HCT116 (cell line): ENCODE data around the gene CMTM8. TPM values are rescaled to one million over a fixed set of nuclear protein-coding genes. Genes with fewer than 3 reads are reported as not detected.

Experiments used
- ATAC-seq: fragments of 200-7000 bp; cut with Tn5 transposase; 2 replicates; pipeline ENCODE4 v1.9.1; 2020; ENCODE audit warnings: mild to moderate bottlenecking, moderate library complexity
- BruUV-seq: library from RNA; stranded (reverse); fragments of 400-500 nt; replicated peaks from 2 replicates; lab custom pipeline; 2021; lab: Mats Ljungman, UMichigan
- CTCF ChIA-PET: fragments of 300-600 bp; sonication (Branson Sonifier 250); formaldehyde crosslinking; loops from one replicate; lab custom pipeline; 2021; ENCODE audit warnings: antibody characterized with exemption; lab: Charles Lee
- POLR2A ChIA-PET: fragments of 300-600, 350-600 bp; sonication (Branson Sonifier 250); formaldehyde crosslinking; loops from one replicate; lab custom pipeline; 2021; ENCODE audit warnings: antibody characterized with exemption; lab: Charles Lee
- RAD21 ChIA-PET, 2 experiments: fragments of 300-600 bp; sonication (Branson Sonifier 250); formaldehyde crosslinking; loops; one replicate each; lab custom pipeline; 2023; ENCODE audit warnings: low total read pairs in 2 of 2; ENCODE audit not compliant: uncharacterized antibody in 2 of 2, unreplicated experiment in 2 of 2, low non-redundant PET in 1 of 2; lab: Charles Lee
- DNase-seq: peaks from one replicate; pipeline ENCODE4 v3.0.0-alpha.2; 2010; ENCODE audit warnings: low read depth, low spot score
- H2AFZ ChIP-seq: fragments of 200-600 bp; shearing (Covaris generic), sonication (generic); 2 replicates; pipeline ENCODE4 v1.6.1; 2017; ENCODE audit warnings: low read depth, mixed run types, mixed read lengths, antibody characterized with exemption, low read length; ENCODE audit not compliant: poor library complexity, severe bottlenecking
- H3K27ac ChIP-seq: 2 replicates; pipeline ENCODE4 v1.5.1; 2012; ENCODE audit warnings: low read depth, low read length
- H3K27me3 ChIP-seq: fragments of 200-600 bp; sonication (generic); 2 replicates; pipeline ENCODE4 v1.6.1; 2016; ENCODE audit warnings: mixed run types, low read length, mixed read lengths; ENCODE audit not compliant: insufficient read depth
- H3K36me3 ChIP-seq, 2 experiments: fragments of 200-500 bp in 1 of 2; fragments of 200-600 bp in 1 of 2; sonication (Bioruptor generic) in 1 of 2; sonication (generic) in 1 of 2; 2 replicates each; pipeline versions ENCODE4 v1.5.1 to v1.6.1; 2014 to 2016; ENCODE audit warnings: low read length in 2 of 2, inconsistent platforms in 1 of 2, mixed read lengths in 1 of 2, mixed run types in 1 of 2; ENCODE audit not compliant: insufficient read depth in 2 of 2, control insufficient read depth in 1 of 2
- H3K4me1 ChIP-seq, 2 experiments: fragments of 200-600 bp in 1 of 2; sonication (generic) in 1 of 2; 2 replicates each; pipeline versions ENCODE4 v1.5.1 to v1.6.1; 2012 to 2017; ENCODE audit warnings: low read length in 2 of 2, inconsistent platforms in 1 of 2, mild to moderate bottlenecking in 1 of 2, mixed read lengths in 1 of 2, mixed run types in 1 of 2, moderate library complexity in 1 of 2; ENCODE audit not compliant: insufficient read depth in 2 of 2, control insufficient read depth in 1 of 2
- H3K4me2 ChIP-seq: fragments of 200-600 bp; sonication (generic); 2 replicates; pipeline ENCODE4 v1.6.1; 2017; ENCODE audit warnings: mixed run types, low read length, mixed read lengths
- H3K4me3 ChIP-seq, 2 experiments: fragments of 200-600 bp in 1 of 2; sonication (generic) in 1 of 2; replicated peaks in 1 of 2; 2 replicates each; pipeline ENCODE4 v1.5.1; 2011 to 2016; ENCODE audit warnings: low read length in 2 of 2, control low read depth in 1 of 2, low read depth in 1 of 2, mild to moderate bottlenecking in 1 of 2, mixed read lengths in 1 of 2, mixed run types in 1 of 2
- H3K79me2 ChIP-seq: fragments of 200-600 bp; sonication (generic); 2 replicates; pipeline ENCODE4 v1.6.1; 2017; ENCODE audit warnings: mild to moderate bottlenecking, mixed run types, low read length, moderate library complexity, mixed read lengths; ENCODE audit not compliant: insufficient read depth
- H3K9ac ChIP-seq: fragments of 200-600 bp; sonication (generic); 2 replicates; pipeline ENCODE4 v1.6.1; 2016; ENCODE audit warnings: low read length, mixed read lengths
- H3K9me2 ChIP-seq: fragments of 200-600 bp; sonication (generic), shearing (Covaris generic); 2 replicates; pipeline ENCODE4 v1.6.1; 2017; ENCODE audit warnings: mixed run types, mild to moderate bottlenecking, moderate library complexity; ENCODE audit not compliant: insufficient read depth
- H3K9me3 ChIP-seq, 2 experiments: fragments of 200-500 bp in 1 of 2; fragments of 200-600 bp in 1 of 2; sonication (Bioruptor generic) in 1 of 2; sonication (generic) in 1 of 2; 2 replicates each; pipeline ENCODE4 v1.6.1; 2014 to 2017; ENCODE audit warnings: low read length in 2 of 2, mixed read lengths in 2 of 2, inconsistent platforms in 1 of 2, low read depth in 1 of 2, mild to moderate bottlenecking in 1 of 2, mixed run types in 1 of 2, moderate library complexity in 1 of 2; ENCODE audit not compliant: control insufficient read depth in 1 of 2, insufficient read depth in 1 of 2
- H4K20me1 ChIP-seq: fragments of 200-600 bp; sonication (generic), shearing (Covaris generic); 2 replicates; pipeline ENCODE4 v1.6.1; 2017; ENCODE audit warnings: mixed run types, mild to moderate bottlenecking, moderate library complexity; ENCODE audit not compliant: insufficient read depth
- ATF3 ChIP-seq: IDR thresholded peaks from 2 replicates; pipeline ENCODE4 v1.6.1; 2012
- CBX3 ChIP-seq: IDR thresholded peaks from 2 replicates; pipeline ENCODE4 v1.6.1; 2012; ENCODE audit warnings: low read depth
- ELF1 ChIP-seq: IDR thresholded peaks from 2 replicates; pipeline ENCODE4 v1.6.1; 2012; ENCODE audit warnings: low read depth, borderline replicate concordance
- EZH2phosphoT487 ChIP-seq: fragments of 200-600 bp; IDR thresholded peaks from 2 replicates; pipeline ENCODE4 v1.6.1; 2018; ENCODE audit warnings: antibody characterized with exemption, borderline replicate concordance
- FOSL1 ChIP-seq: IDR thresholded peaks from 2 replicates; pipeline ENCODE4 v1.6.1; 2012; ENCODE audit warnings: low read depth
- POLR2A ChIP-seq: IDR thresholded peaks from 2 replicates; pipeline ENCODE4 v1.7.0; 2011; ENCODE audit warnings: borderline replicate concordance; ENCODE audit not compliant: insufficient read depth, insufficient read length; ENCODE audit errors: extremely low read depth
- POLR2AphosphoS5 ChIP-seq: IDR thresholded peaks from 2 replicates; pipeline ENCODE4 v1.6.1; 2011; ENCODE audit warnings: mild to moderate bottlenecking, low read depth, low read length, moderate library complexity
- SIN3A ChIP-seq: IDR thresholded peaks from 2 replicates; pipeline ENCODE4 v1.6.1; 2012; ENCODE audit warnings: low read depth
- TCF7L2 ChIP-seq: IDR thresholded peaks from 2 replicates; pipeline ENCODE4 v1.7.0; 2011; ENCODE audit warnings: borderline replicate concordance, inconsistent platforms; ENCODE audit not compliant: insufficient read depth, insufficient read length; ENCODE audit errors: extremely low read depth
- YY1 ChIP-seq: IDR thresholded peaks from 2 replicates; pipeline ENCODE4 v1.6.1; 2011; ENCODE audit warnings: low read length, low read depth, moderate library complexity, mild to moderate bottlenecking; ENCODE audit not compliant: insufficient replicate concordance; ENCODE audit errors: extremely low read depth
- ZBTB33 ChIP-seq: IDR thresholded peaks from 2 replicates; pipeline ENCODE4 v1.6.1; 2011; ENCODE audit warnings: mild to moderate bottlenecking, low read length, moderate library complexity; ENCODE audit not compliant: insufficient replicate concordance; ENCODE audit errors: extremely low read depth
- ZNF274 ChIP-seq: fragments of 200-500 bp; sonication (Bioruptor generic); IDR thresholded peaks from 2 replicates; pipeline ENCODE4 v1.6.1; 2014; ENCODE audit warnings: mild to moderate bottlenecking, low read depth, low read length, inconsistent platforms
- intact Hi-C: fragments of 100-400 bp; cut with micrococcal nuclease; formaldehyde crosslinking; loops from 2 replicates; pipeline ENCODE4 v1.10.0; 2022
- total RNA-seq: library from RNA; stranded (reverse); gene quantifications from one replicate; pipeline ENCODE4 v1.2.1, GENCODE V29; 2021; ENCODE audit not compliant: unreplicated experiment
- TF ChIP-seq, protein P1 (sequence below): IDR thresholded peaks from 2 replicates; pipeline ENCODE4 v1.6.1; 2012; ENCODE audit warnings: low read depth
- TF ChIP-seq, protein P2 (sequence below): IDR thresholded peaks from 2 replicates; pipeline ENCODE4 v1.6.1; 2012

CMTM8 gene
- total RNA-seq, 1 experiment from 2014 or later, result 19.4 TPM

DNA sequence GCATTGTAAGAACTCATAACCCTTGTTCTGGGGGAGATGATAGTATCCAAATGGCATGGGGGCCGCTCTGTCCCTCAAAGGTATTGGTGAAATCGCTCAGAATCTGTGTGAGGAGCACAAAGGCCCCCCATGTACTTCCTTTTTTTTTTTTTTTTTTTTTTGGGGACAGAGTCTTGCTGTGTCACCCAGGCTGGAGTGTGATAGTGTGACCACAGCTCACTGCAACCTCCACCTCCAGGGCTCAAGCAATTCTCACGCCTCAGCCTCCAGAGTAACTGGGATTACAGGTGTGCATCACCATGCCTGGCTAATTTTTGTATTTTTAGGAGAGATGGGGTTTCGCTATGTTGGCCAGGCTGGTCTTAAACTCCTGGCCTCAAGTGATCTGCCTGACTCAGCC is 37.0 kb downstream of the CMTM8 start:
- ChIA-PET CTCF (no interaction called here), RAD21 (no interaction called here)
- H4K20me1 ChIP-seq, result peaks cover 6% of the 10 kb centered on the region; the same call in 1 of the 2 replicates
- BruUV-seq, result no TSS peak
- H3K4me3 ChIP-seq, result no peak overlapping the region
- H3K27ac ChIP-seq, result no peak overlapping the region
- H3K4me2 ChIP-seq, result no peak overlapping the region
- no peak overlapping the region for H2AFZ ChIP-seq
- no peak overlapping the region for H3K9ac ChIP-seq
- no peak for TF ChIP-seq POLR2AphosphoS5
- TF ChIP-seq, all 23 proteins: peak for 0
- peaks cover 16 to 18% of the 10 kb centered on the region in 2 experiments for H3K4me1 ChIP-seq
- ATAC-seq (no peak), DNase-seq (no peak)
- H3K27me3 ChIP-seq, result no peaks in the 10 kb centered on the region
- H3K79me2 ChIP-seq, result peaks cover 48% of the 10 kb centered on the region
- no peaks in the 10 kb centered on the region for H3K9me3 ChIP-seq
- intact Hi-C loops, result no loop called here
- no peaks in the 10 kb centered on the region for H3K36me3 ChIP-seq
- POLR2A ChIA-PET, result no interaction called here
- H3K9me2 ChIP-seq, result no peaks in the 10 kb centered on the region

GRCh38 chr3:32276279-32276841 is 37.9 kb downstream of the CMTM8 start:
- intact Hi-C loops, result no loop called here
- TF ChIP-seq TCF7L2 (no peak), CBX3 (no peak), YY1 (no peak), ELF1 (no peak), ZBTB33 (no peak), POLR2A (no peak), EZH2phosphoT487 (no peak), SIN3A (no peak), ATF3 (no peak), ZNF274 (no peak), POLR2AphosphoS5 (no peak), FOSL1 (no peak)
- TF ChIP-seq, protein P1, sequence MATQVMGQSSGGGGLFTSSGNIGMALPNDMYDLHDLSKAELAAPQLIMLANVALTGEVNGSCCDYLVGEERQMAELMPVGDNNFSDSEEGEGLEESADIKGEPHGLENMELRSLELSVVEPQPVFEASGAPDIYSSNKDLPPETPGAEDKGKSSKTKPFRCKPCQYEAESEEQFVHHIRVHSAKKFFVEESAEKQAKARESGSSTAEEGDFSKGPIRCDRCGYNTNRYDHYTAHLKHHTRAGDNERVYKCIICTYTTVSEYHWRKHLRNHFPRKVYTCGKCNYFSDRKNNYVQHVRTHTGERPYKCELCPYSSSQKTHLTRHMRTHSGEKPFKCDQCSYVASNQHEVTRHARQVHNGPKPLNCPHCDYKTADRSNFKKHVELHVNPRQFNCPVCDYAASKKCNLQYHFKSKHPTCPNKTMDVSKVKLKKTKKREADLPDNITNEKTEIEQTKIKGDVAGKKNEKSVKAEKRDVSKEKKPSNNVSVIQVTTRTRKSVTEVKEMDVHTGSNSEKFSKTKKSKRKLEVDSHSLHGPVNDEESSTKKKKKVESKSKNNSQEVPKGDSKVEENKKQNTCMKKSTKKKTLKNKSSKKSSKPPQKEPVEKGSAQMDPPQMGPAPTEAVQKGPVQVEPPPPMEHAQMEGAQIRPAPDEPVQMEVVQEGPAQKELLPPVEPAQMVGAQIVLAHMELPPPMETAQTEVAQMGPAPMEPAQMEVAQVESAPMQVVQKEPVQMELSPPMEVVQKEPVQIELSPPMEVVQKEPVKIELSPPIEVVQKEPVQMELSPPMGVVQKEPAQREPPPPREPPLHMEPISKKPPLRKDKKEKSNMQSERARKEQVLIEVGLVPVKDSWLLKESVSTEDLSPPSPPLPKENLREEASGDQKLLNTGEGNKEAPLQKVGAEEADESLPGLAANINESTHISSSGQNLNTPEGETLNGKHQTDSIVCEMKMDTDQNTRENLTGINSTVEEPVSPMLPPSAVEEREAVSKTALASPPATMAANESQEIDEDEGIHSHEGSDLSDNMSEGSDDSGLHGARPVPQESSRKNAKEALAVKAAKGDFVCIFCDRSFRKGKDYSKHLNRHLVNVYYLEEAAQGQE, result no peak
- TF ChIP-seq, protein P2, sequence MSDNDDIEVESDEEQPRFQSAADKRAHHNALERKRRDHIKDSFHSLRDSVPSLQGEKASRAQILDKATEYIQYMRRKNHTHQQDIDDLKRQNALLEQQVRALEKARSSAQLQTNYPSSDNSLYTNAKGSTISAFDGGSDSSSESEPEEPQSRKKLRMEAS, result no peak

More at GRCh38 chr3:32276279-32276841, 37.9 kb downstream of the CMTM8 start:
- no TSS peak for BruUV-seq
- no peaks in the 10 kb centered on the region for H3K9me2 ChIP-seq
- DNase-seq, result no peak
- H3K9me3 ChIP-seq, result no peaks in the 10 kb centered on the region
- H4K20me1 ChIP-seq, result peaks cover 7% of the 10 kb centered on the region; the same call in 1 of the 2 replicates
- no peak overlapping the region for H3K9ac ChIP-seq
- H3K79me2 ChIP-seq, result peaks cover 56% of the 10 kb centered on the region
- H3K4me2 ChIP-seq, result no peak overlapping the region
- H3K27ac ChIP-seq, result no peak overlapping the region
- H3K36me3 ChIP-seq, result no peaks in the 10 kb centered on the region
- ChIA-PET POLR2A (no interaction called here), CTCF (no interaction called here), RAD21 (no interaction called here)
- no peak overlapping the region for H3K4me3 ChIP-seq
- H3K4me1 ChIP-seq, result peaks cover 21 to 22% of the 10 kb centered on the region in 2 experiments
- H3K27me3 ChIP-seq, result no peaks in the 10 kb centered on the region
- ATAC-seq, result no peak
- no peak overlapping the region for H2AFZ ChIP-seq
